Astrocyte of the spinal cord (primary cell): ENCODE results near the gene RFESD.

Experiments
- DNase-seq: peaks from one replicate; pipeline ENCODE4 v3.0.0; 2011; ENCODE audit warnings: low read depth, low spot score
- H3K4me3 ChIP-seq: 2 replicates; pipeline ENCODE4 v1.5.1; 2011; ENCODE audit warnings: low read depth, mild to moderate bottlenecking, low read length, moderate library complexity
- in situ Hi-C: cut with HindIII; loops from 2 replicates; pipeline ENCODE4 v1.10.0; 2017; ENCODE audit warnings: low sequenced_read_pairs
- TF ChIP-seq, protein P1 (sequence below): IDR thresholded peaks from 2 replicates; pipeline ENCODE4 v1.5.1; 2012; ENCODE audit warnings: low read depth, mild to moderate bottlenecking, low read length, inconsistent platforms

Gene RFESD

DNA sequence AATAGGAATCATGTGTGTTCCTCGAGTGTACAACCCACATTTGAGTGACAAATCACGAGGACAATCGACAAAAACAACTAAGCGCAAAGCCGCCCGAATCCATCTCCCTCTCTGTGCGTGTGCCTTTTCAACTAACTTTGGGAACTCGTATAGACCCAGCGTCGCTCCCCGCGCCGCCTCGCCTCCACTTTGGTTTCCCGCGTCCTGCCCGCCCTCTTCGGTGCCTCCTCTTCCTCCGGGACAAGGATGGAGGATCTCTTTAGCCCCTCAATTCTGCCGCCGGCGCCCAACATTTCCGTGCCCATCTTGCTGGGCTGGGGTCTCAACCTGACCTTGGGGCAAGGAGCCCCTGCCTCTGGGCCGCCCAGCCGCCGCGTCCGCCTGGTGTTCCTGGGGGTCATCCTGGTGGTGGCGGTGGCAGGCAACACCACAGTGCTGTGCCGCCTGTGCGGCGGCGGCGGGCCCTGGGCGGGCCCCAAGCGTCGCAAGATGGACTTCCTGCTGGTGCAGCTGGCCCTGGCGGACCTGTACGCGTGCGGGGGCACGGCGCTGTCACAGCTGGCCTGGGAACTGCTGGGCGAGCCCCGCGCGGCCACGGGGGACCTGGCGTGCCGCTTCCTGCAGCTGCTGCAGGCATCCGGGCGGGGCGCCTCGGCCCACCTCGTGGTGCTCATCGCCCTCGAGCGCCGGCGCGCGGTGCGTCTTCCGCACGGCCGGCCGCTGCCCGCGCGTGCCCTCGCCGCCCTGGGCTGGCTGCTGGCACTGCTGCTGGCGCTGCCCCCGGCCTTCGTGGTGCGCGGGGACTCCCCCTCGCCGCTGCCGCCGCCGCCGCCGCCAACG lies 26.3 kb upstream of the RFESD start, which contains the start of gene GPR150:
Gene GPR150 (plus strand): TSS at position 58 of the 840 bp plus-strand sequence. CDS start 189 bp downstream, at position 247.
- DNase-seq = peak; percentile 23

DNA sequence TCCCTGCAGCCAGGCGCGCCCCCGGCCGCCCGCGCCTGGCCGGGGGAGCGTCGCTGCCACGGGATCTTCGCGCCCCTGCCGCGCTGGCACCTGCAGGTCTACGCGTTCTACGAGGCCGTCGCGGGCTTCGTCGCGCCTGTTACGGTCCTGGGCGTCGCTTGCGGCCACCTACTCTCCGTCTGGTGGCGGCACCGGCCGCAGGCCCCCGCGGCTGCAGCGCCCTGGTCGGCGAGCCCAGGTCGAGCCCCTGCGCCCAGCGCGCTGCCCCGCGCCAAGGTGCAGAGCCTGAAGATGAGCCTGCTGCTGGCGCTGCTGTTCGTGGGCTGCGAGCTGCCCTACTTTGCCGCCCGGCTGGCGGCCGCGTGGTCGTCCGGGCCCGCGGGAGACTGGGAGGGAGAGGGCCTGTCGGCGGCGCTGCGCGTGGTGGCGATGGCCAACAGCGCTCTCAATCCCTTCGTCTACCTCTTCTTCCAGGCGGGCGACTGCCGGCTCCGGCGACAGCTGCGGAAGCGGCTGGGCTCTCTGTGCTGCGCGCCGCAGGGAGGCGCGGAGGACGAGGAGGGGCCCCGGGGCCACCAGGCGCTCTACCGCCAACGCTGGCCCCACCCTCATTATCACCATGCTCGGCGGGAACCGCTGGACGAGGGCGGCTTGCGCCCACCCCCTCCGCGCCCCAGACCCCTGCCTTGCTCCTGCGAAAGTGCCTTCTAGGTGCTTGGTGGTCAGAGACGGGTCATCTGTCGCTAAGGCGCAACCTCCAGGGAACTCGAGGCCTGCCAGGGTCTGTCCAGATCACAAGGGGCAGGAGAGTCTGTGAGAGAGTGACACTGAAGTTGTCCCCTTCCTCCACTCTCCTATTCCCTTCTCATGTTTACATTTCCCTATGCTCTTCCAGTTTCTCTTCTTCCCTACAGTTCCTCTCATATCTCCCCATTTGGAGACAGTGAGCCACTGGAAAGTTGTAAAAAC lies 25.4 kb upstream of the RFESD start:
- DNase-seq = no peak
- TF ChIP-seq, protein P1, sequence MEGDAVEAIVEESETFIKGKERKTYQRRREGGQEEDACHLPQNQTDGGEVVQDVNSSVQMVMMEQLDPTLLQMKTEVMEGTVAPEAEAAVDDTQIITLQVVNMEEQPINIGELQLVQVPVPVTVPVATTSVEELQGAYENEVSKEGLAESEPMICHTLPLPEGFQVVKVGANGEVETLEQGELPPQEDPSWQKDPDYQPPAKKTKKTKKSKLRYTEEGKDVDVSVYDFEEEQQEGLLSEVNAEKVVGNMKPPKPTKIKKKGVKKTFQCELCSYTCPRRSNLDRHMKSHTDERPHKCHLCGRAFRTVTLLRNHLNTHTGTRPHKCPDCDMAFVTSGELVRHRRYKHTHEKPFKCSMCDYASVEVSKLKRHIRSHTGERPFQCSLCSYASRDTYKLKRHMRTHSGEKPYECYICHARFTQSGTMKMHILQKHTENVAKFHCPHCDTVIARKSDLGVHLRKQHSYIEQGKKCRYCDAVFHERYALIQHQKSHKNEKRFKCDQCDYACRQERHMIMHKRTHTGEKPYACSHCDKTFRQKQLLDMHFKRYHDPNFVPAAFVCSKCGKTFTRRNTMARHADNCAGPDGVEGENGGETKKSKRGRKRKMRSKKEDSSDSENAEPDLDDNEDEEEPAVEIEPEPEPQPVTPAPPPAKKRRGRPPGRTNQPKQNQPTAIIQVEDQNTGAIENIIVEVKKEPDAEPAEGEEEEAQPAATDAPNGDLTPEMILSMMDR = no peak
- in situ Hi-C loops = no loop called here
- H3K4me3 ChIP-seq = peak overlapping the region; percentile 23

More for the DNA sequence above, 26.3 kb upstream of the RFESD start, which contains the start of gene GPR150:
- in situ Hi-C loops = no loop called here
- TF ChIP-seq, protein P1 = no peak
- H3K4me3 ChIP-seq = peak within 1 kb of the TSS; percentile 45

DNA sequence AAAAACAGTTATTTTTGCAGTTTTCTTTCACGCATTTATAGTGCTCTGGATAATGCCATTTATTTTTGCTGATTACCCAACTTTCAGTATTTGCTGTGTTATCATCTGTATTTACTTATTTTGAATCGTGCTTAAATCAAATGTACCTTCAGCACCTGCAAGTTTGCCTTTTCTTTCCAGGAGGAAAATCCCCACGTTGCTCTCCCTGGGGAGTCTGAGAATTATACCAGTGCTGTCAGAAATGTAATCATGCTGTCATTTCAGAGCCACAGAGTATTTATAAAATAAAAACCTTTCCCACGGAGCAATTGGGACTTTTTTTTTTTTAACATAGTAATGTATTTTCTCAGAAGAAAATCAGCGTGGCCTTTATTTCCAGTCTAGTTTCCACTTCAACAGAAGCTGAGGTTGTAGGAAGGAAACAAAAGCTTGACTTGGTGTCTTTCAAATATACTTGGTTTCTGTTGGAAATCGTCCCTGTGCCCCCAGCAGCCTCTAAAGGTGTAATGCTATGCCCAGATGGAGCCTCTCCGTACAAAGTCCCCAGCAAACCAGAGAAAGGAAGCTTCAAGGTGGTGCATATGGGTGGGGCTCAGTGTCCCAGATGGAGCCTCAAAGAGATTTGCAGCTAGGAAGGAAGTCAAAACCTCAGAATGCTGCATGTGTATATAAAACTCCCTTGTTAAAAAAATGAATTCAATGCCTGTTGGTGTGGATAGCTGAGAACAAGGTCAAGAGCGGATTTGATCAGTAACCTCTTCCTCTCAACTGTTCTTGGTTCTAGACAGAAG lies 24.5 kb upstream of the RFESD start:
- TF ChIP-seq, protein P1 = no peak

DNA sequence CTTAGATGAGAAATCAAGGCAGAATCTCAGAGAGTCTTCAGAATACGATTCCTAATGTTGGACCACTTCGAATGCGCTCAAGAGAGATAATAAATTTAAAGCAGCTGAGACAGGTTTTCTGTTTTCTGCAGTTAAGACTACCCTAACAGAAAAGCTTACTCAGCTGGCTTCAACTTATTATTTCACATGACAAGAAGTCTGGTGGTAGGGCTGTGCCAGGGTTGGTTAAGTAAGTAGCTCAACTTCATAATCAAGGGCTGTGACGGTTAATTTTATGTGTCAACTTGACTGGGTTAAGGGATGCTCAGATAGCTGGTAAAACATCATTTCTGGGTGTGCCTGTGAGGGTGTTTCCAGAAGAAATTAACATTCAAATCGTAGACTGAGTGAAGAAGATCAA lies 22.9 kb upstream of the RFESD start:
- DNase-seq = no peak
- TF ChIP-seq, protein P1 = no peak
- in situ Hi-C loops = no loop called here
- H3K4me3 ChIP-seq = no peak overlapping the region

More for the DNA sequence above, 24.5 kb upstream of the RFESD start:
- no peak overlapping the region for H3K4me3 ChIP-seq
- in situ Hi-C loops = no loop called here
- DNase-seq = no peak

DNA sequence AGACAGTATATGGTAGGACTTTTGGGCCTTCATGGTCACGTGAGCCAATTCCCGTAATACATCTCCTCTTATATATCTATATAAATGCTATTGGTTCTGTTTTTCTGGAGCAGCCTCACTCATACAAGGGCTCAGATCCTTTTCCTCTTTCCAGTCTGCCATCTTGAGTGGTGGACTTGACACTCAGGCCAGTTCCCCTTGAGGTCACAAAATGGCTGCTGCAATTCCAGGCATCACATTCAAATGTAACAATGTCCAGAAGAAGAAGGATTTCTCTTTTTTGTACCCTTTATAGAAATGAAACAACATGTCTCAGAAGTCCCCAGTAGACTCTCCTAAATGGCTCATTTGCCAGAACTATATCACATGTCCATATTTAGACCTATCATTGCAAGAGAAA lies 22.2 kb upstream of the RFESD start:
- no peak for DNase-seq
- in situ Hi-C loops = no loop called here
- TF ChIP-seq, protein P1 = no peak
- no peak overlapping the region for H3K4me3 ChIP-seq

DNA sequence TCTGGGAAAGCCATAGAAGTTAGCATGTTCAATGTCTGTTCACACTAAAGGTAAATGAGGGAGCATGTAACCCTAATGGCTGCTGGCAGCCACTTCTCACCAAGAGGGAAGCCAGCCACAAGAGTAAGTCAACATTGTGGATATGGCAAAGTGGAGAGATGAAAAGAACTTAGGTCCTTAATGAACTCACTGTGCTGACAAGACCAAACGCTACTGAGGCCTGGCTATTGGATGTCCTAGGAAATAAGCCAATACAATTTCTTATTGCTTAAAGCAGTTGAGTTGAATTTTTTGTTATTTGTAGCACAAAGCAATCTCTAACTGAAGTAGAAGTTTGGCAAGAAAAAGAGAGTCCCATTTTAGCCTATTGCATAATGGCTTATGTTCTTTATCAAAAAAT lies 19.9 kb upstream of the RFESD start:
- in situ Hi-C loops = no loop called here
- no peak for DNase-seq

More for the DNA sequence above, 19.9 kb upstream of the RFESD start:
- TF ChIP-seq, protein P1 = no peak
- no peak overlapping the region for H3K4me3 ChIP-seq
